Upper lobe of left lung (tissue), 4 donors: ENCODE measurements around the gene GHRH.

Source experiments
- EP300 ChIP-seq, 4 donors: sonication (generic); formaldehyde crosslinking; IDR thresholded peaks; one replicate each; pipeline ENCODE4 v1.5.1; 2017; ENCODE audit warnings: antibody characterized with exemption in 4 of 4, control low read depth in 2 of 4
- POLR2A ChIP-seq, 4 donors: fragments of 450-650 bp; IDR thresholded peaks; one replicate each; pipeline ENCODE4 v1.5.1; 2016 to 2017; ENCODE audit warnings: antibody characterized with exemption in 4 of 4, mild to moderate bottlenecking in 2 of 4
- POLR2AphosphoS5 ChIP-seq, 2 donors: sonication (generic); formaldehyde crosslinking; IDR thresholded peaks; one replicate each; pipeline ENCODE4 v1.5.1; 2017; ENCODE audit warnings: antibody characterized with exemption in 2 of 2

GRCh38 chr20:37253087-37253486 lies 8.5 kb downstream of the GHRH start:
- no peak for TF ChIP-seq EP300 (IDR thresholded peaks at IDR 0.05)
- TF ChIP-seq POLR2A (IDR thresholded peaks at IDR 0.05) = no peak
- no peak for TF ChIP-seq POLR2AphosphoS5 (IDR thresholded peaks at IDR 0.05)
